ENCODE measurements around the gene RPS6KA4.

Gene RPS6KA4

GRCh38 chr11:64366751-64367150 lies 7.8 kb downstream of the RPS6KA4 start:
- no peak for DNase-seq (ENCODE audit: low read depth, low spot score)

- DNase-seq (ENCODE audit: low read depth, low spot score), result no peak
Observed at GRCh38 chr11:64367931-64368672, 9.1 kb downstream of the RPS6KA4 start.

- no peak for DNase-seq (ENCODE audit: low read depth, low spot score)
Observed at GRCh38 chr11:64368673-64369074, 9.7 kb downstream of the RPS6KA4 start.

- DNase-seq (ENCODE audit: low read depth, low spot score), result no peak
Observed at GRCh38 chr11:64369440-64370421, 10.8 kb downstream of the RPS6KA4 start.

GRCh38 chr11:64371201-64371600 lies 12.2 kb downstream of the RPS6KA4 start:
- no peak for DNase-seq (ENCODE audit: low read depth, low spot score)

GRCh38 chr11:64372021-64372420 lies 13.1 kb downstream of the RPS6KA4 start:
- no peak for DNase-seq (ENCODE audit: low read depth, low spot score)

GRCh38 chr11:64372802-64373597 lies 14.0 kb downstream of the RPS6KA4 start:
- DNase-seq (ENCODE audit: low read depth, low spot score), result peak; percentile 82

- DNase-seq (ENCODE audit: low read depth, low spot score), result no peak
Observed at GRCh38 chr11:64373598-64373974, 14.6 kb downstream of the RPS6KA4 start.

- DNase-seq (ENCODE audit: low read depth, low spot score), result peak; percentile 51
Observed at GRCh38 chr11:64376071-64376470, 17.1 kb downstream of the RPS6KA4 start.

GRCh38 chr11:64378335-64378880 lies 19.4 kb downstream of the RPS6KA4 start:
- no peak for DNase-seq (ENCODE audit: low read depth, low spot score)

GRCh38 chr11:64379160-64379559 lies 20.2 kb downstream of the RPS6KA4 start:
- no peak for DNase-seq (ENCODE audit: low read depth, low spot score)

- no peak for DNase-seq (ENCODE audit: low read depth, low spot score)
Observed at GRCh38 chr11:64379817-64380709, 21.1 kb downstream of the RPS6KA4 start.

- peak; percentile 12 for DNase-seq (ENCODE audit: low read depth, low spot score)
Observed at GRCh38 chr11:64381350-64381749, 22.4 kb downstream of the RPS6KA4 start.

- DNase-seq (ENCODE audit: low read depth, low spot score), result no peak
Observed at GRCh38 chr11:64382047-64382446, 23.1 kb downstream of the RPS6KA4 start.

- DNase-seq (ENCODE audit: low read depth, low spot score), result no peak
Observed at GRCh38 chr11:64382586-64382985, 23.6 kb downstream of the RPS6KA4 start.

GRCh38 chr11:64383580-64383979 lies 24.6 kb downstream of the RPS6KA4 start:
- no peak for DNase-seq (ENCODE audit: low read depth, low spot score)

- DNase-seq (ENCODE audit: low read depth, low spot score), result no peak
Observed at GRCh38 chr11:64384028-64384737, 25.2 kb downstream of the RPS6KA4 start.

- peak; percentile 50 for DNase-seq (ENCODE audit: low read depth, low spot score)
Observed at GRCh38 chr11:64384981-64385944, 26.3 kb downstream of the RPS6KA4 start.
